GM12801 (cell line): ENCODE results near the gene PPP2R3C.

Source experiments
- CTCF ChIP-seq: IDR thresholded peaks from one replicate; pipeline ENCODE4 v1.5.1; 2011; ENCODE audit warnings: control low read depth; ENCODE audit not compliant: insufficient read length; ENCODE audit errors: extremely low read depth

PPP2R3C gene

GRCh38 chr14:35140718-35141581, 19.2 kb upstream of the PPP2R3C start:
- TF ChIP-seq CTCF = no peak

- TF ChIP-seq CTCF = no peak
Measured at GRCh38 chr14:35138585-35138984, 16.8 kb upstream of the PPP2R3C start.

GRCh38 chr14:35134329-35135123, 12.7 kb upstream of the PPP2R3C start:
- no peak for TF ChIP-seq CTCF

GRCh38 chr14:35133542-35134328, 11.9 kb upstream of the PPP2R3C start:
- TF ChIP-seq CTCF = no peak

- TF ChIP-seq CTCF = no peak
Measured at GRCh38 chr14:35124127-35124526, 2.3 kb upstream of the PPP2R3C start.

- no peak for TF ChIP-seq CTCF
Measured at GRCh38 chr14:35123388-35123703, 1.6 kb upstream of the PPP2R3C start.
